HG02759 (cell line): ENCODE results near the gene HIC2.
"Not testable (repeated sequence)": the region's sequence is repeated elsewhere in the genome, so short reads cannot be mapped to it uniquely, and the experiment has no call there.

Source experiments
- ATAC-seq: cut with Tn5 transposase; IDR thresholded peaks from one replicate; pipeline ENCODE4 v1.9.1; 2021; ENCODE audit warnings: mild to moderate bottlenecking, moderate library complexity; ENCODE audit not compliant: unreplicated experiment

The HIC2 gene

DNA sequence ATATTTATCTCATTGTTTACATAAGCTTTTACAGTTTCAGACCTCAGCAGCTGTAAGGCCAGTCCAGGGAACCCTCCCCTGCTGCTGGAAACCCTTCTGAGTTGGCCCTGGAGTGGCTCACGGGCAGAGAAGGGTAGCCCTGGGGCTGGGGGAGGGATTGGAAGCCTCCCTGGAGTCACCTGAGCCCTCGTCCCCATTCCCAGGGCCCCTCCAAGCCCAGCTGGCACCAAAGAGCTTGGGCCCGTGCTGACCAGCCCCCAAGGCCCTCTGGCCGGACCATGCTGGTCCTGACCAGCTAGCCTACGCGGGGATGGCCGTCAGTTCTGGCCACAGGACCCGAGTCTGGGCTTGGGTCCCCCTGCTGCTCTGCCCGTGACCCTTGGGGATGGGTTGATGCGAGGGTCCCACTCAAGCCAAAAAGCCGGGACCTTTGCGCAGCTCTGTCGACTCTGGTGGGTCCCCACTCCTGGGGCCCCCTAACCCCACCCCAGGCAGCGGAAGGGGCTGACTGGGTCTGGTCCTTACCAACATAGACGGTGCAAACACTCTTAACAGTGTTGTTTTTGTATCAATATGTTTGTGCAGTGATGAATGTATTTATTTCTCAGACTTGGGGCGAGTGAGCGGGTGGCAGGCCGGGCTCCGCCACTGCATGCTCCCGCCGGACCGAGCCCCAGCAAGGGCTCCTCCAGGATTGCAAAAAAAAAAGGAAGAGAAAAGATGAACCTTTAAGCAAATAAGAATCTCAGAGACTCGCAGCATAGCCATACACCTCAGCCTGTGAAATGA is 32.6 kb downstream of the HIC2 start:
- no peak for ATAC-seq

DNA sequence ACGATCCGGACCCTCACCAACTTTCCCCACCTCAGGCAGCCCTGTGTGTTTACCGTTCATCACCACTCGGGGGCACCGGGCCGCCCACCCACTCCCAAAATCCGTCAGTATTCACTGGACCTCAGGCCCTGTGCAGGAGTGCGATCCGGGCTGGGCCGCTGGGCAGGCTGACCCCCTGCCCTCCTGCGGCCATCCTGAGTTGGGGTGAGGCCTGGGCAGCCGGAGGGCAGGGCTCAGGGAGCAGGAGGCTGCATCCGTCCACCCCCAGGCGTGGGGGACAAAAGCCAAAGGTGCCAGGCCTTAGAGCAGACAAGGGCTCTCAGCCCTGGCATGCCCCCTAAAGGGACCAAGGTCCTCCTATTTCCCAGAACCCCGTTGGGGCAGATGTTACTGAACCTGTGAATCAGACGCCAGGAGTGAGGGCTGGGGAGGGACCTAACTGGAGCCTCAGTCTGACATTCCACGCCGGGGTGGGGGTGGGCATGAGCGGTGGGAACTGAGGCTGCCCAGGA is 33.2 kb downstream of the HIC2 start:
- no peak for ATAC-seq

- no peak for ATAC-seq
Measured at GRCh38 chr22:21450858-21451353, 33.7 kb downstream of the HIC2 start.

GRCh38 chr22:21451545-21452520 is 34.7 kb downstream of the HIC2 start:
- ATAC-seq: no peak

DNA sequence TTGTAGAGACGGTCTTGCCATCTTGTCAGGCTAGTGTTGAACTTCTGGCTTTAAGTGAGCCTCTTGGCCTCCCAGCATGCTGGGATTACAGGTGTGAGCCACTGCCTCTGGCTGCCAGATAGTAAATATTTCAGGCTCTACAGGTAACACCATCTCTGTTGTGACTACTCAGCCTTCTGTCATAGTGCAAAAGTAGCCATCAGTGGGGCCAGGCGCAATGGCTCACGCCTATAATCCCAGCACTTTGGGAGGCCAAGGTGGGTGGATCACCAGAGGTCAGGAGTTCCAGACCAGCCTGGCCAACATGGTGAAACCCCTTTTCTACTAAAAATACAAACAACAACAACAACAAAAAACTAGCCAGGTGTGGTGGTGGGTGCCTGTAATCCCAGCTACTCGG is 35.5 kb downstream of the HIC2 start:
- ATAC-seq: not testable (repeated sequence)

DNA sequence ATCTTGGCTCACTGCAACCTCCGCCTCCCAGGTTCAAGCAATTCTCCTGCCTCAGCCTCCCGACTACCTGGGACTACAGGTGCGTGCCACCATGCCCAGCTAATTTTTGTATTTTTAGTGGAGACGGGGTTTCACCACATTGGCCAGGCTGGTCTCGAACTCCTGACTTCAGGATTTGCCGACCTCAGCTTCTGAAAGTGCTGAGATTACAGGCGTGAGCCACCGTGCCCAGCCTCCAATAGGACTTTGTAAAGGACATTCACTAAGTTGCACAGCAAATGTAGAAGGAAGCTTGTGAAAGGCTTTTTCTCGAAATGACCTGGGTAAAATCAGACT is 37.8 kb downstream of the HIC2 start:
- not testable (repeated sequence) for ATAC-seq

GRCh38 chr22:21455334-21456089 is 38.3 kb downstream of the HIC2 start:
- no peak for ATAC-seq

DNA sequence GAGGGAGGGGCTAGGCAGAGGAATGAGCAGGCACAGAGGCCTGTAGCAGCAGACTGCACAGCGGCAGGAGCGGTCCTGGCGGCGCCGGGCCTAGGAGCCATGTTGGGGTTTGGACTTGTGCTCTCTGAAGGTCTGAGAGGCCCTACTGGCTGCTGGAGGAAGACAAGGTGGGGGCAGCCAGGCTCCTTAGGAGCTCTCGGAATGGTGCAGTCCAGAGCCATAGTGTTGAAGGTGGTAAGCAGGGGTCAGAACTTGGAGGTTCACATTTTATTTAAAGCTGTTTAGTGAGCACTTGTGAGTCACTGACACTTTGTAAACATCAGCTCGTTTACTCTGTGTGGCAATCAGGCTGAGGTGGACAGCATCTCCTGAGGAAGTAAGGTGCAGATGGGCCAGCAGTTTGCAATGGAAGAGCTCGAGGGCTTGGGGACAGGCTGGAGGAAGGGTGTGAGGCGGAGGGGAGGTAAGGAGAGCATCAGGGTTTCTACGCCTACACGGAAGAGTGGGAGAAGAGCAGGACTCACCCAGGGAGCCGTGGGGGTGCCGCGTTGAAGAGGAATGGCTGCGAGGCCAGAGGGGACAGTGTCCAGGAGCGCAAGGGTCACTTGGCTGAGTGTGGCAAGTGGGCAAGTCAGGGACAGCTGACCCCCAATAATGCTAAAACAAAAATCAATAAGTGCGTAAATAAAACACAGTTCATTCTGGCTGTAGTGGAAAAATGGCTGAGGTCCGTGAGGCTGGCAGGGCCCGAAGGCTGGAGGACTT is 40.0 kb downstream of the HIC2 start:
- ATAC-seq: no peak

DNA sequence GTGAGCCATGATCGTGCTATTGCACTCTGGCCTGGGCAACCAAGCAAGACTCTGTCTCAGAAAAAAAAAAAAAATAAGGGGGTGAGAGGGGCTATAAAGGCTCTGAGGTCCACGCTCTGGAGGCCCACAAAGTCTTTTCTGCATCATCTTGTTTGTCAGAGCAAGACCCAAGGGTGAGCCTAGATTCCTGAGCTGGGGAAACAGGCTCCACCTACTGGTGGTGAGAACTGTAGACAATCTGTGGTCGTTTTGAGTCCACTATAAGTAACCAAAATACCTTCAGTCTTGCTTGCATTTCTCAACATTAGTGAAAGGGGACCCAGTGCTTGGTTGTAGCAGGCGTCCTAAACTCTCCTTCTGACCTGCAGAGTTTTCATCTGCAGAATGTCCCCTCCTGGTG is 45.5 kb downstream of the HIC2 start:
- not testable (repeated sequence) for ATAC-seq

DNA sequence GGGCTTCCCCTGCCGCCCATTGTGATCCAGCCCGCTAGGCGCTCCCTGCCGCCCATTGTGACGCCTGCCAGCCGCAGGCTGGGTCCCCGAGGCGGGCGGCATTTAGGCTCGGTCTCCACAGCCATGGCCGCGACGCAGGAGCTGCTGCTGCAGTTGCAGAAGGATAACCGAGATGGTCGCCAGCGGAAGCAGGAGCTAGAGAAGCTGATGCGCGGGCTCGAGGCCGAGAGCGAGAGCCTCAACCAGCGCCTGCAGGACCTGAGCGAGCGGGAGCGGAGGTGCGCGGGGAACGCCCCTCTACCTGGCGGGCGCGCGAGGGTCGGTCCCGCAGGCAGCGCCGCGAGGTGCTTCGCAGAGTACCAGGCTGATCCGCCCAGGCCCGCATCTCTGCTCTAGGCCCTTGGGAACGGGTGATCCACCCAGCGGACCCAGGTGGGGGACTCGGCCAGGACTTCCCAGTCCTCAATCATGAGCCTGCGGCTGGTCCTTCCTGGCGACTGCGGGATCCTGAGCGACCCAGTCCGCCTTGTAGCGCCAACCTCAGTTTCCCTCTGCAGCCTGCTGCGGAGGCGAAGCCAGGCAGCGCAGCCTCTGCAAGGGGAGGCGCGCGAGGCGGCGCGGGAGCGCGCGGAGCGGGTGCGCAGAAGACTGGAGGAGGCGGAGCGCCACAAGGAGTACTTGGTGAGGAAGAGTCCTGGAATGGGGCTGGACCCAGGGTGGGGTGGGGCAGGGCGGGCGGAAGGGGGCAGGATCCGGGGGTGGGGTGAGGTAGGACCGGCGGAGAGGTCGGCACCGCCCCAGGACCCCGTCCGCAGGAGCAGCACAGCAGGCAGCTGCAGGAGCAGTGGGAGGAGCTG is 50.4 kb downstream of the HIC2 start, which contains the start of gene TMEM191C:
Gene TMEM191C (plus strand): TSS at position 51 of the 857 bp plus-strand sequence. CDS start 73 bp downstream, at position 124.
- ATAC-seq: peak; percentile 12

DNA sequence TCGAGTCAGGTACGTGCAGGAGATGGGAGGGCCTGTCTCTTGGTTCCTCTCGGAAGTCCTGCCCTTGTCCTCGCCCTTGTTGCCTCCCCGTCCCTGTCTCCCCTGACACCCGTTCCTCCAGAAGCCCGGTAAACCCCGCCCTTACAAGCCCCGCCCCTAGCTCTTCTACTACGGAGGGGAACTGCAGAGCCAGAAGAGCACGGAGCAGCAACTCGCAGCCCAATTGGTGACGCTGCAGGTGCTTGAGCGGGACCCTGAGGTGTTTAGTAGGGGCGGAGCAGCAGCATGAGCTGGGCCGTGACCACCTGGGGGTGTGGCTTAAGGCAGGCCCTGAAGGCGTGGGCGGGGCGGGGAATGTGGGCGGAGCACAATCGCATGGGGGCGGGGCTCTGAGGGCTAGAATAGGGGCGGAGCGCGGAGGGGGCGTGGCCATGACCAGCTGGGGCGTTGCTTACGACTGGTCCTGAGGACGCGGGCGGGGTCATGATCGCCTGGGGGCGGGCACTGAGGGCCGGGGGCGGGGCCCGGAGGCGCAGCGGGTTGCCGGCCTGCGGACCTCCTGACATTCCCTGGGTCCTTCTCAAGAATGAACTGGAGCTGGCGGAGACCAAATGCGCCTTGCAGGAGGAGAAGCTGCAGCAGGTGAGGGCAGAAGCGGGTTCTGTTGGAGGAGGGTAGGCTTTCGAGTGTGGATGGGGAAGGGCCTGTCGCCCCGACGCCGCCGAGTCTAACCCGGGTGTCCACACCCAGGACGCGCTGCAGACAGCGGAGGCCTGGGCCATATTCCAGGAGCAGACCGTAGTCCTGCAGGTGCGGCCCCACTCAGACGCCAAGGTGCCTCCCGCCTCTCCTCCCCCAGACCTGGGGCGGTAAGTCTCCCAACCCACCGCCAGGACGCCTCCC is 51.3 kb downstream of the HIC2 start:
- ATAC-seq: peak; percentile 86

- peak; percentile 1 for ATAC-seq
Measured at GRCh38 chr22:21469097-21469994, 52.2 kb downstream of the HIC2 start.

GRCh38 chr22:21472984-21473383 is 55.8 kb downstream of the HIC2 start:
- not testable (repeated sequence) for ATAC-seq

GRCh38 chr22:21473664-21474063 is 56.5 kb downstream of the HIC2 start:
- ATAC-seq: not testable (repeated sequence)

DNA sequence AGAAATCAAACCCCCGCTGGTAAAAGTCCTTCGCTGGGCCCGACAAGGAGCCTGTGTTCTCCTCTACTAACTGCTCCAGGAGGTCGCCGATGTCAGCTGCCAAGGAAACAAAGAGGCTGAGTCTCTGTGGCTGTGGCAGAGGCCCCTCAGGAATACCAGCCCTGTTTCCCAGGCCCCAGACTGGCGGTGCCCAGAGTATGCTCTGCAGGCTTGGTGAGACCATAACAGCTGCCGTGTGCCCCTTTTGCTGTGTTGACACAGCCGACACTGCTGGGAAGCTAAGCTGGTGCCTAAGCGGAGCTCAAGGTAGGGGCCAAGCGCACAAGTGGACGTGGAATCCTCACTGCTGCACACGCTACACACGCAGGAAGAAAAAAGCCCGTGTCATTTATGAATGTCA is 66.9 kb downstream of the HIC2 start:
- not testable (repeated sequence) for ATAC-seq

- ATAC-seq: not testable (repeated sequence)
Measured at GRCh38 chr22:21487723-21488122, 70.6 kb downstream of the HIC2 start.

DNA sequence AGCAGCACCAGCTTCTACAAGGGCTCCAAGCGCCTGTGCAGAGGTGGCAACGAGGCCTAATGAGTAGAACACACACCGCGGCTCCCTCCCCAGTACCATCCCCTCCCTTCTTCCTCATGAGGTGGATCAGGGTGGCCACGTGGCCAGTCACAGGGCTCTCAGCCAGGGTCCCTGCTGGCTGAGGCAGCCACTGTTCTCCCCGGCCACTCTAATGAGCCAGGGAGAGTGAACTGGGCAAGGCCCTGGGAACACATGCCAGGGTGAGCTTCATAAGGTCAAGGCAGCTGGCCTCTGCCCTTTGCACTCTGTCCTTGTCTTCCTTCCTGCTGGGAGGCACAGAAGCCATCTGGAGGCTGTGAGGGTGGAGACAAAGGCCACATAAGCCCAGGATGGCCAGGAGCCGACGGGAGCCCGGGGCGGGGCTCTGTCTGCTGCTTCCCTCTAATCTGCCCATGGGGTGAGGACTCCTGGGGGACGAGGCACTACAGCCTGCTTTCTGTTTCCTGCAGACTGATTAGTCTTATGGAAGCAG is 72.0 kb downstream of the HIC2 start:
- ATAC-seq: not testable (repeated sequence)
